GM19397 (cell line): Measurements from ENCODE around the gene RAP1B.
A peak's percentile ranks its signal among the peaks of the same experiment; 100 is the strongest.

Experiments used
- ATAC-seq: cut with Tn5 transposase; IDR thresholded peaks from one replicate; pipeline ENCODE4 v1.9.1; 2021; ENCODE audit warnings: mild to moderate bottlenecking, moderate library complexity; ENCODE audit not compliant: unreplicated experiment

The RAP1B gene

DNA sequence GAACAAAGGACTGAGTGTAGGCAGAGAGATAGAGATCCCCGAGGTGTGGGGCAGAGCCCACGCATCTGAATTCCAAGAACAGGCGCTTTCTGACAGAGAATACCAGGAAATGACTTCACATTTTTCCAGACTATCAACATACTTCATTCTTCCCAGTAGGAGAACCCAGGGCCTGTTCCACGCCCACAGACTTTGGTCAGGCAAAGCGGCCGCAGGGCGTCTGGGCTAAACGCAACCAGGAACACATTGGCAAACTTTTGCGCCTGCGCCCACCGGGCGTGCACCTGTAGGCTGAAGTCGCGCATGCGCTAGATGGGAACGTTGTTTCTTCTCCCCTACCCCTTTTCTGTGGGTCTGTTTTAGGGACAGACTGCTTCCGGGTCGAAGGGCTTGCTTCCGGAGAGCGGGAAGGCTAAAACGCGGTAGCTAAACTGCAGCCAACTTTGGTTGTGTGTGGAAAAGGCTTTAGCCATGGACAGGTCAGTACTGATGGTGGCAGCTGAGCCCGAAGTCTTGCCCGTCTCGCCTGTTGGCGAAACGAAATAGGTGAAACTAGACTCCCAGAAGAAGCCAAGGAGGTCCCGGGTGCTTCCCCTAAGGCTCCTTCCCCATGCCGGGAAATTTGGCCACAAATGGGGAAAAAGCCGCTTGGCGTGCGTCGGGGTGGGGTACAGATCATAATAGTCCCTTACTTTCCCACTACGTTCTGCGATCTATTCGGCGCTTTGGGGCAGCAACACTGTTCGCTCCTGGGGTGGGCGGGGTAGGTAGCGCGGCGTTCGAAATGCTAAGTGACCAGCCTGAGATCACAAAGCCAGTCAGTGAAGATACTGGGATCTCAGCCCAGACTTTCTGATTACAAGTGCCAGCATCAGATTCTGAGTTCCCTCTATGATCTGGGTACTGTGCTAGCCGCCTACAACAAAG lies 76.2 kb downstream of the RAP1B start, which contains the start of gene NUP107:
TSS of gene NUP107 (plus strand) at position 384 of the 927 bp plus-strand sequence. CDS start at position 472, 88 bp downstream.
- ATAC-seq, result peak; percentile 96

DNA sequence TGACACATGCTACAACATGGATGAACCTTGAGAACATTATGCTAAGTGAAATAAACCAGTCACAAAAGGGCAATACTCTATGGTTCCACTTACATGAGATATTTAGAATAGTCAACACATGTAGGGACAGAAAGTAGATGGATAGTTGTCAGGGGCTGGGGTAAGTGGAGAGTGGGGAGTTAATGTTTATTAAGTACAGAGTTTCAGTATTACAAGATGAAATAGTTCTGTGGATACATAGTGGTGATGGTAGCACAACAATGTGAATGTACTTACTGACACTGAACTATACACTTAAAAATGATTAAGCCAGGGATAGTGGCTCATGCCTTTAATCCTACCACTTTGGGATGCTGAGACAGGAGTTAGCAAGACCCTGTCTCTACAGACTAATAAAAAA lies 84.8 kb downstream of the RAP1B start:
- ATAC-seq, result no peak

DNA sequence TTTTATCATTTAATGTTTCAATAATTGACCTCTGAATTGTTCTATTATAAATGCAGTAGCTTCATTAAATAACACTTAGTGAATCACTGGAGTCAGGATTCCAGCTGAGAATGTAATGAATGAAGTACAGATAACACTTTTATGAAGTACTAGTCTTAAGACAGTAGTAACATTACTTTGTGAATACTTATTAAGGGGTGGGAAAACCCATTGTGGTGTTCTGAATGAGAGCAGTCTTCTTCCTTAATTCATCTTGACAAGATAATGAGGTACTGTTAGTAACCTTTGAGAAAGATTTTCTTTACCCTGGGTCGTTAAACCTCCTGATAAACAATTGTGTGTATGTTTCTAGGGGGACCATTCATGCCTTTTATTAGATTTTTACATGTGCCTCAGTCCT lies 88.8 kb downstream of the RAP1B start:
- ATAC-seq, result no peak
